Measurements from ENCODE around the gene ABHD17C. TPM values are rescaled to one million over a fixed set of nuclear protein-coding genes. Genes with fewer than 3 reads are reported as not detected.

The ABHD17C gene
- total and polyA plus RNA-seq, 2 donors, result 9.0 to 14.3 TPM

DNA sequence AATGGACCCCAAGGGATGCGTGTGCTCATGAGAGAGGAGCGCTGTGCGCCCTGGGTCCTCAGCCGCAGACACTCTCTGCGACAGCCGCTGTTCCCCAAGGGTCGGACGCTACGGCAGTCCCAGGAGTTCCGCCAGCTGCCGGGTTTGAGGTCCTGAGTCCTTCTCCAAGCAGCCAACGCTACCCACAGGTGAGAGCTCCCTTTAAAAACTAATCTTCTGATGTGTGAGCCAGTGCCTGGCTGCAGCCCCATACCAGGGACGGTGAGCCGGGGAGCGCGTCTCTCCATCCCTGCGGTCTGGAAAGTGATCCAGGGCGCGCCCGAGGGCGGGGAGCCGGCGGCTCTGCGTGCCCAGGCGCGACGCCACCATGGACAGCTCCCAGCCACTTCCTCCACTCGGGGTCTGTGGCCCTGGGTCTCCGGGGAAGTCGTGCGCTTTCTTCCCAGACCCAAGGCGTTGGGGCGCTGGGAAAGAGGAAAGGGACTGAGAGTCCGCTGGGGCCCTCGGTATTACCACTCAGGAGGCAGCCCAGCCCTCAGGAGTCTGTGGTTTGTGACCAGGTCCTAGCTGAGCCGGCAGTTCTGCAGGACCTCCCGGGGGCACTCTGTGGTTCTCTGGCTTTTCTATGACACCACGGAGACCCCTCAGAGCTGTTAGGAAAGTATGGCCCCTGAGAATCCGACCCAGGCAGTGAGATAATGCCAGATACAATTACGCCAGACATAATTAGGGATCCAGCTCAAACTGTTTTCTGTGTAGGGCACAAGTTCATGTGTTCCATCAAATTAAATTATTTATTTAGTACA, 85.5 kb downstream of the ABHD17C start:
- H3K4me3 ChIP-seq (ENCODE audit: low read depth, low read length), result no peak overlapping the region

GRCh38 chr15:80783260-80783659, 88.2 kb downstream of the ABHD17C start:
- no peak overlapping the region for H3K4me3 ChIP-seq (ENCODE audit: low read depth, low read length)
- H3K4me1 ChIP-seq (ENCODE audit: insufficient read depth), result no peaks in the 10 kb centered on the region
- H3K27ac ChIP-seq (ENCODE audit: low read depth), result no peak overlapping the region
- DNase-seq (ENCODE audit: extremely low spot score), result no peak
- no peaks in the 10 kb centered on the region for H3K36me3 ChIP-seq (ENCODE audit: insufficient read depth)

More for the DNA sequence above, 85.5 kb downstream of the ABHD17C start:
- H3K36me3 ChIP-seq (ENCODE audit: insufficient read depth), result no peaks in the 10 kb centered on the region
- DNase-seq (ENCODE audit: extremely low spot score), result no peak
- no peaks in the 10 kb centered on the region for H3K4me1 ChIP-seq (ENCODE audit: insufficient read depth)
- WGBS, result 5% methylated on average over 40 of the region's 40 CpGs
- H3K27ac ChIP-seq (ENCODE audit: low read depth), result no peak overlapping the region

DNA sequence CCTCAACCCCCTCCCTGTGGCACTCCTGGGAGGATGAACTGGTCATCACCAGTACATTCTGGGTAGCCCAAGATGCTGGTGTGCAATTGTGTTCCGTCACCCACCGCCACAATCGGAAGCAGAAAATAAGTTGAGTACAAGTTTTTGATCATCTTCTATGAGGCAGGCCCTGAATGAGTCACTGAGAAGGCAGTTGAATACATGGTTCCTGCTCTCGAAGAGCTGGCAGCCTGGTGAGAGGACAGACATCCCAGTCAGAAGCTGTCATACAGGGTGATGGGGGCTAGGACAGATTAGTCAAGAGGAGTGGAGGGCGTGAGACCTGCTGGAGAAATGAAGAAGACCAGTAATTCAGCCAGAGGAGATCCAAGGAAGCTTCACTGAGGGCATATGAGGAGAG, 90.2 kb downstream of the ABHD17C start:
- Histone ChIP-seq H3K36me3 (ENCODE audit: insufficient read depth) (no peaks in the 10 kb centered on the region), H3K4me3 (ENCODE audit: low read depth, low read length) (no peak overlapping the region), H3K27ac (ENCODE audit: low read depth) (no peak overlapping the region), H3K4me1 (ENCODE audit: insufficient read depth) (no peaks in the 10 kb centered on the region)
- WGBS, result 89% methylated on average over 5 of the region's 5 CpGs
- DNase-seq (ENCODE audit: extremely low spot score), result no peak

DNA sequence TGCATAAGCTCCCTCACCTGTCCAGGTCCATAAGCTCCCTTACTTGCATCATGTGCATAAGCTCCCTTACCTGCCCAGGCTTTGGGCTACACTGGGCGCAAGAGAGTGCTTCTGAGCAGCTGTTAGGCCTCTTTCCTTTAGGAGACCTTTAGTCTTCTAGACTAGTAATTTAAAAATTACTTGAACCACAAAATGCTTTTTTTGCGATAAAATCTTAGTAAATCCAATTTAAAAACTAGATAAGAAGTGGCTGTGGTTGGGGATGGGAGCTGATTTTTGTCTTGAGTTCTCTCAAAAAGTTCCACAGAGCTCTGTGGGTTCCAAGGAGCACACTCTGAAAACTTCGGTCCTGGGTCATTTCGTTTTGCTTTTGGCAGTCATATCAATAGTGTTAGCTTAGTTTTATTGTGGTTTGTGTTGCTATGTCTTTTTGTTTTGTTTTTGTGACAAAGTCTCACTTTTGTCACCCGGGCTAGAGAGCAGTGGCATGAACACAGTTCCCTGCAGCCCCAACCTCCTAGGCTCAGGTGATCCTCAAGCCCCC, 90.8 kb downstream of the ABHD17C start:
- 95% methylated on average over 5 of the region's 5 CpGs for WGBS
- Histone ChIP-seq H3K27ac (ENCODE audit: low read depth) (no peak overlapping the region), H3K4me1 (ENCODE audit: insufficient read depth) (no peaks in the 10 kb centered on the region), H3K36me3 (ENCODE audit: insufficient read depth) (no peaks in the 10 kb centered on the region), H3K4me3 (ENCODE audit: low read depth, low read length) (no peak overlapping the region)
- no peak for DNase-seq (ENCODE audit: extremely low spot score)

GRCh38 chr15:80787316-80787715, 92.2 kb downstream of the ABHD17C start:
- H3K4me1 ChIP-seq (ENCODE audit: insufficient read depth), result no peaks in the 10 kb centered on the region
- 78% methylated on average over 3 of the region's 3 CpGs for WGBS
- no peak overlapping the region for H3K4me3 ChIP-seq (ENCODE audit: low read depth, low read length)
- no peak for DNase-seq (ENCODE audit: extremely low spot score)
- H3K36me3 ChIP-seq (ENCODE audit: insufficient read depth), result no peaks in the 10 kb centered on the region
- no peak overlapping the region for H3K27ac ChIP-seq (ENCODE audit: low read depth)

DNA sequence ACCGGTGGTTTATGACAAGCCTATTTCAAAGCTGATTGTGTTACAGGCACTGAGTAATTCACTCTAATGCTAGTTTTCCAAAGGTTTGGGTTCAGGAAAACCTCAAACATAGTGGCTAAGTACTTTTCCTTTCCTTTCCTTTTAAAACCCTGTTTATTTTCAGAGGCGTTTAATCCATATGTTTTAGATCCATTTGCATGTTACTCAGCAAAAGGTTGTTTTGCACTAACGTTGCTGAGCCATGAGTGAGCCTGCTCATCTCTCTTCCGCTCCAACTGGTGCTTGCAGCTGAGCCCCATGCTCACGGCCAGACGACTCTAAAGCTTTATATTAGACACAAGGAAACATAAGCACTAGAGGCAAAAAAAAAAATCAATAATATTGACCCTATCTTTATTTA, 93.4 kb downstream of the ABHD17C start:
- no peak overlapping the region for H3K4me3 ChIP-seq (ENCODE audit: low read depth, low read length)
- DNase-seq (ENCODE audit: extremely low spot score), result no peak
- WGBS, result 58% methylated on average over 6 of the region's 6 CpGs
- no peak overlapping the region for H3K27ac ChIP-seq (ENCODE audit: low read depth)
- H3K4me1 ChIP-seq (ENCODE audit: insufficient read depth), result no peaks in the 10 kb centered on the region
- H3K36me3 ChIP-seq (ENCODE audit: insufficient read depth), result no peaks in the 10 kb centered on the region

DNA sequence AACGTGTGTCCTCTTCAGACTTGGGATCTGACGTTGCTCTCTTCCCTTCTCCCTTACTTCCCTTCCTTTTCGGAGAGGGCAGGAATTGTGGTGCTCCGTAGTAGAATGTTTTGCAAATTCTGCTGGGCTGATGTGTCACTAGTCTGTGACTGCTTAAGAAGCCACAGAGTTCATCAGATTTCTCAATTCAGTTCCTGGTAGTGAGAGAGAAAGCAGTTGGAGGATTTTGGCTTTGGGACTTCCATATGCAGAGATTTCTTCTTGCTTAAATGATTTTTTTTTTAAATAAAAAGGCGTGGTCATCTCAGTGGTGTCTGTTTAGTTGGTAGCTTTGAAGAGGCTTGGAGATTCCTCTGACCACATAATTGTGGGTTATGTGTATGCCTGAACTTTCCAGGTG, 94.2 kb downstream of the ABHD17C start:
- Histone ChIP-seq H3K36me3 (ENCODE audit: insufficient read depth) (no peaks in the 10 kb centered on the region), H3K4me3 (ENCODE audit: low read depth, low read length) (no peak overlapping the region), H3K27ac (ENCODE audit: low read depth) (no peak overlapping the region), H3K4me1 (ENCODE audit: insufficient read depth) (no peaks in the 10 kb centered on the region)
- WGBS, result 63% methylated on average over 5 of the region's 5 CpGs
- DNase-seq (ENCODE audit: extremely low spot score), result no peak

GRCh38 chr15:80789796-80790195, 94.7 kb downstream of the ABHD17C start:
- WGBS, result 80% methylated on average over 4 of the region's 4 CpGs
- no peak overlapping the region for H3K4me3 ChIP-seq (ENCODE audit: low read depth, low read length)
- no peak for DNase-seq (ENCODE audit: extremely low spot score)
- no peaks in the 10 kb centered on the region for H3K4me1 ChIP-seq (ENCODE audit: insufficient read depth)
- no peaks in the 10 kb centered on the region for H3K36me3 ChIP-seq (ENCODE audit: insufficient read depth)
- no peak overlapping the region for H3K27ac ChIP-seq (ENCODE audit: low read depth)

DNA sequence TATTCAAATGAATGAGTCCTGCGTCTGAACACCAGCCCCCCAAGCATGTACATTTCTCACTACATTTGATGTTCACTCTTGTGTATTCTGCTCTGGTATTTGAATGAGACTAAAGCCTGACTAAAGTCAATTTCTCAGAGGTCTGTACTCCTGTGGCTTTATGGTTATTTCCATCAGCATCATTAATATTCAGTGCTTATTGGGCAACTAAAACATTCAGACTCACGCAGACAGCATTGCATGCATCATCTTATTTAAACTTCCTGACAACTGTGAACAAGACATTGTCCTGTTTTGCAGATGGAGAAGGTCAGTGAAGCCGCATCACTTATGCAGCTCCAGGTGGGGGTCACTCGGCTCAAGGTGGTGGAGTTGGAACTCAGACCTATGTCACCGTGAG, 95.1 kb downstream of the ABHD17C start:
- 92% methylated on average over 5 of the region's 5 CpGs for WGBS
- DNase-seq (ENCODE audit: extremely low spot score), result no peak
- no peak overlapping the region for H3K4me3 ChIP-seq (ENCODE audit: low read depth, low read length)
- H3K27ac ChIP-seq (ENCODE audit: low read depth), result no peak overlapping the region
- no peaks in the 10 kb centered on the region for H3K36me3 ChIP-seq (ENCODE audit: insufficient read depth)
- no peaks in the 10 kb centered on the region for H3K4me1 ChIP-seq (ENCODE audit: insufficient read depth)

DNA sequence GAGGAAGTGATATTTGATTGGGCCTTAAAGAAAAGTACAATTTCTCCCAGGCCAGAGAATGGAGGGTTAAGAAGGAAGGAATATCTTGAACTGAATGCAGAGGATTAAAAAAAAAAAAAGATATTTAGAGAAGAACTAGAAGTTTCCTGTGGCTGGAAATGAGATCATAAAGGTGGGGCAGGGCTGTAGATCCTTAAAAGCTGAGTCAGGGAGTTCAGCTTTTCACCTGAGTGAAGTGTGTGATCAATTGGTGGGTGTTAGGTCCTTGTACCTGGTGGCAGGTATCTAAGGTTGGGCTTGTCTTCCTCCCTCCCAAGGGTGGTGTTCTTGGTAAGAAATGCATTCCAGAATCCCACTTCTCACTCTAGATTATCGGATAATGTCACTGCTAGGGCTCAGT, 95.9 kb downstream of the ABHD17C start:
- WGBS, result 92% methylated on average over 1 of the region's 1 CpG
- H3K36me3 ChIP-seq (ENCODE audit: insufficient read depth), result no peaks in the 10 kb centered on the region
- H3K27ac ChIP-seq (ENCODE audit: low read depth), result no peak overlapping the region
- H3K4me1 ChIP-seq (ENCODE audit: insufficient read depth), result no peaks in the 10 kb centered on the region
- no peak for DNase-seq (ENCODE audit: extremely low spot score)
- H3K4me3 ChIP-seq (ENCODE audit: low read depth, low read length), result no peak overlapping the region

- no peaks in the 10 kb centered on the region for H3K4me1 ChIP-seq (ENCODE audit: insufficient read depth)
- no peak overlapping the region for H3K4me3 ChIP-seq (ENCODE audit: low read depth, low read length)
- no peak for DNase-seq (ENCODE audit: extremely low spot score)
- 69% methylated on average over 5 of the region's 5 CpGs for WGBS
- H3K27ac ChIP-seq (ENCODE audit: low read depth), result no peak overlapping the region
- H3K36me3 ChIP-seq (ENCODE audit: insufficient read depth), result no peaks in the 10 kb centered on the region
Observed at GRCh38 chr15:80796407-80796806, 101.3 kb downstream of the ABHD17C start.

DNA sequence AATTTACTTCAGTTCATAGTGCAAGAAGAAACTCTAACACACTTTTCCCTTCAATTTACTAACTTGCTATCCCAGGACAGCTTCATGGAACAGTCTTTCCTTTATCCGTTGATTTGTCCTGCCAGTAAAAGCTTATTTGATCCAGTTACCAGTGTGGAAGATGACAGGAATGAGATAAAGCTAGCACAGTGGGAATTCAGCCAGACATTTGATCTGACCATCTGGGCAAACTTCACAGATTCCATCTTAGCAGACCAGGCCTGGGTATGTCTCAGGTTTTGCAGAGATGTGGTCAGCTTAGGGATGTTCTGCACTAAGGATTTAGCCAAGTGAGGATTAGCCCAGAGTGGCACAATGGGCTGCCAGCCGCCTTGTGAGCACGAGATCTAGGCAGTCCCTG, 103.8 kb downstream of the ABHD17C start:
- Histone ChIP-seq H3K27ac (ENCODE audit: low read depth) (no peak overlapping the region), H3K4me3 (ENCODE audit: low read depth, low read length) (no peak overlapping the region), H3K4me1 (ENCODE audit: insufficient read depth) (no peaks in the 10 kb centered on the region), H3K36me3 (ENCODE audit: insufficient read depth) (no peaks in the 10 kb centered on the region)
- DNase-seq (ENCODE audit: extremely low spot score), result no peak
- WGBS, result 70% methylated on average over 3 of the region's 3 CpGs

- H3K4me1 ChIP-seq (ENCODE audit: insufficient read depth), result no peaks in the 10 kb centered on the region
- DNase-seq (ENCODE audit: extremely low spot score), result no peak
- no peak overlapping the region for H3K4me3 ChIP-seq (ENCODE audit: low read depth, low read length)
- no peak overlapping the region for H3K27ac ChIP-seq (ENCODE audit: low read depth)
- H3K36me3 ChIP-seq (ENCODE audit: insufficient read depth), result no peaks in the 10 kb centered on the region
- 73% methylated on average over 5 of the region's 5 CpGs for whole genome bisulfite sequencing
Observed at GRCh38 chr15:80800067-80800466, 105.0 kb downstream of the ABHD17C start.

GRCh38 chr15:80801891-80802680, 107.0 kb downstream of the ABHD17C start:
- Histone ChIP-seq H3K36me3 (ENCODE audit: insufficient read depth) (no peaks in the 10 kb centered on the region), H3K4me3 (ENCODE audit: low read depth, low read length) (no peak overlapping the region), H3K27ac (ENCODE audit: low read depth) (no peak overlapping the region), H3K4me1 (ENCODE audit: insufficient read depth) (no peaks in the 10 kb centered on the region)
- no peak for DNase-seq (ENCODE audit: extremely low spot score)
- WGBS, result 77% methylated on average over 10 of the region's 10 CpGs

Data from urinary bladder (tissue), 4 donors.